HUES6 (cell line): ENCODE measurements around the gene NKX2-1.
"Not testable (repeated sequence)": the region's sequence is repeated elsewhere in the genome, so short reads cannot be mapped to it uniquely, and the experiment has no call there.

Experiments used
- H3K27ac ChIP-seq: 2 replicates; pipeline ENCODE4 v1.7.0; 2013; ENCODE audit warnings: low read depth, mild to moderate bottlenecking, low read length, inconsistent platforms
- H3K27me3 ChIP-seq: 2 replicates; pipeline ENCODE4 v1.6.1; 2013; ENCODE audit warnings: low read length; ENCODE audit not compliant: control insufficient read depth, insufficient read depth
- H3K36me3 ChIP-seq: 2 replicates; pipeline ENCODE4 v1.6.1; 2013; ENCODE audit warnings: low read length; ENCODE audit not compliant: control insufficient read depth, insufficient read depth
- H3K4me1 ChIP-seq: 2 replicates; pipeline ENCODE4 v1.6.1; 2013; ENCODE audit warnings: low read length; ENCODE audit not compliant: control insufficient read depth, insufficient read depth
- H3K4me3 ChIP-seq: 2 replicates; pipeline ENCODE4 v1.5.1; 2013; ENCODE audit warnings: low read depth, low read length
- H3K9ac ChIP-seq: one replicate; pipeline ENCODE4 v1.6.1; 2013; ENCODE audit warnings: mild to moderate bottlenecking, low read length
- H3K9me3 ChIP-seq: 2 replicates; pipeline ENCODE4 v1.6.1; 2013; ENCODE audit warnings: low read depth, low read length; ENCODE audit not compliant: control insufficient read depth, insufficient read depth

The NKX2-1 gene

DNA sequence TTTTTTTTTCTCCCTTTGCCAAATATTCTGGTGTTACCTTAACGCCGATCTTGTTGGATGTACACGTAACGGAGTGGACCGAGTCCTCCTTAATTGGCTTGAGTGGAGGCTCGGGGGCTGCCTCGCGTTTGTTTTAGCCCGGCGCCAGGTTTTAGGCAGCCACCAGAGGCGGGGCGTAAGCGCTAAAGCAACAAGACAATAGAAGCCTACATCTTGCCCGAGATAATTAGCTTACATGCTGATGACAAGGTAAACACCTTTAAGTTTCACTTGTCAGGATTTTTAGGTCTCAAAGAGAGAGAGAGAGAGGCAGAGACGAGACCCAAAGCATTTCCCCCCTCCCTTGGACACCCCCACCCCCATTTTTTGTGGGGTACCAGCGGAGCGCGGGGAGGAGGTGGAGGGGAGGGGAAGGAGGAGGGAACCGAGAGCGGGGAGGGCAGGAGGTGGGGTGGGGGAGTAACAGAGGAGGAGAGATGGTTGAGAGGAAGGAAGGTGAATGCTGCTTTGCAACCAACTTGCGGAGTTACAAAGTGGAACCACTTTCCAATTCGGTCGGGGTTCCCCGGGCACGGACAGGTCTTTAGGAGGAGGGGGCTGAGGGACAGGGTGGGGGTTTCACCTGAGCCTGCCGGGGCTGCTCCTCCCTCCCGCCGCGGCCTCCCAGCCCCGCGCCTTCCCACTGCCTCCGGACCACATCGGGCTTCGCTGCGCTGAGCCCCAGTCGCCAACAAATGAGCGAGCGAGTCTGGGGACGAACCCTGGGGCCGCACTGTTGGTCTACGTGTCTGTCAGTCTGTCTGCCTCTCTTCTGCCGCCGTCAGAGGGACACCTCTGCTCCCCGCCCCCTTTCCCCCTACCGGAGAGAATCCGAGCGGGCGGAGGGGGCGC is at the start of gene NKX2-1:
NKX2-1 (minus strand) TSS at position 802 of the 891 bp plus-strand sequence; CDS start at position 699, 103 bp downstream.
- Histone ChIP-seq H3K4me3 (peak within 1 kb of the TSS; percentile 60), H3K4me1 (peaks cover 20% of the 10 kb centered on the region), H3K27me3 (peaks cover 100% of the 10 kb centered on the region), H3K9ac (no peak within 1 kb of the TSS), H3K9me3 (no peaks in the 10 kb centered on the region), H3K27ac (no peak within 1 kb of the TSS), H3K36me3 (no peaks in the 10 kb centered on the region)

DNA sequence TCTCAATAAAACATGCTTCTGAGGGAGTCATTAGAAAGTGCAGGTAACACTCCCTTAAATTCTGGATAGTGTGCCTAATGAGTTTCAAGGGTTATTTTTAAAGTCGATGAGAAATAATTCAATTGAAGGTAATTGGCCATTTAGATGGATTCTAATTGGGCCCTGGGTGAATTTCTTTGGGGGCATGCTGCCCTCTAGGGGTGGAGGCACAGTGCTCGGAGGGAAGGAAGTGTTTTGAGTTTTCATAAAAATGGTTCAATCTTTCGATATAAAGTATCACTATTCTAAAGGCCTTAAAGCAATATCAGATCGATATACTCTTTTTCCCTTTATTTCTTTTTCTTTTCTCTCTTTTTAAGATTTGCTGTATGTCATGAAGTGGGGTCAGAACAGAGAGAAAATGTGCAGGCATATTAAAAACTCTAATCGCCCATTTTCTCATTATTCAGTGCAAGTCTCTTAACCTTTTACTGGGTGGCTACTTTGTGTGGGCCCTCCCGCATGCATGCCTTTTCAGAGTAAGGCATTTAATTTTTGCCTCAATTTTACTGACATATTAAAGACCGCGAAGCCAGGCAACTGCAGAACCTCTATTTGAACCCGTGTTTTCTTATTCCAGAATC is 36.9 kb upstream of the NKX2-1 start:
- Histone ChIP-seq H3K27me3 (peaks cover 25% of the 10 kb centered on the region), H3K36me3 (no peaks in the 10 kb centered on the region), H3K4me3 (no peak overlapping the region), H3K9ac (no peak overlapping the region), H3K9me3 (no peaks in the 10 kb centered on the region), H3K4me1 (no peaks in the 10 kb centered on the region; the same call in 1 of the 2 replicates), H3K27ac (no peak overlapping the region)

DNA sequence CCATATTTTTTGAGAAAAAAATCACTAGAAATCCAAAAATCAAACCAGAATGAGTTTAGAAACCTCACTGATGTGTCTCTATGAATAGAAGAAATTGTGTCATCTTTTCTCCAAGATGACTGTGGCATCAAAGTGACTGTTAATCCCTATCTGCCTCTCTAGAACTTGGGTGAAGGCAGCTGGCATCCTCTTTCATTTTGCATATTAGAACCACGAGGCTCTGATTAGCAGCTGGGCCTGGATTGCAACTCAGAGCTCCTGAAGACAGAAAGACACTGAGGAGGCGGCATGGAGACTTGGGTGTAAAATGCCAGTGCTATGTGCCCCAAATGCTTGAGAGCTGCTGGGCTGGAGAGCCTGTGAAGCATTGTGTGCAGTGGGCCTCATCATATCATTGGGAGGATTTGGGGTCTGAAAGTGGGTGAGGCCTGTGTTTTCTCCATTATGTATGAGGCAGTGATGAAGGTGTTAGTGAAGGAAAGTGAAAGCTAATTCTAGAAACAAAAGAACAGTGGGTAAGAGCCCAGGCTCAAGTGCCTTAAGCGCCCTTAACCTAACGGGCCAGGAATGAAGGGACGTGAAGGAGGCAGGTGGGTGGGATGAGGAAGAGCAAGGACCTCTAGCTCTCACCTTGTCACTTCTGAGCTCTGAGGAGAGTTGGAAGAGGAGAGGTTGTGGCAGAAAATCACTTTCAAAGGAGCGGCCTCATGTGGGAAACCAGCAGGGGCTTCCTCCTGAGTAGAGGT is 36.1 kb upstream of the NKX2-1 start:
- Histone ChIP-seq H3K4me1 (no peaks in the 10 kb centered on the region; the same call in 1 of the 2 replicates), H3K4me3 (no peak overlapping the region), H3K36me3 (no peaks in the 10 kb centered on the region), H3K27me3 (peaks cover 19% of the 10 kb centered on the region; the same call in 1 of the 2 replicates), H3K9me3 (no peaks in the 10 kb centered on the region), H3K9ac (no peak overlapping the region), H3K27ac (no peak overlapping the region)

DNA sequence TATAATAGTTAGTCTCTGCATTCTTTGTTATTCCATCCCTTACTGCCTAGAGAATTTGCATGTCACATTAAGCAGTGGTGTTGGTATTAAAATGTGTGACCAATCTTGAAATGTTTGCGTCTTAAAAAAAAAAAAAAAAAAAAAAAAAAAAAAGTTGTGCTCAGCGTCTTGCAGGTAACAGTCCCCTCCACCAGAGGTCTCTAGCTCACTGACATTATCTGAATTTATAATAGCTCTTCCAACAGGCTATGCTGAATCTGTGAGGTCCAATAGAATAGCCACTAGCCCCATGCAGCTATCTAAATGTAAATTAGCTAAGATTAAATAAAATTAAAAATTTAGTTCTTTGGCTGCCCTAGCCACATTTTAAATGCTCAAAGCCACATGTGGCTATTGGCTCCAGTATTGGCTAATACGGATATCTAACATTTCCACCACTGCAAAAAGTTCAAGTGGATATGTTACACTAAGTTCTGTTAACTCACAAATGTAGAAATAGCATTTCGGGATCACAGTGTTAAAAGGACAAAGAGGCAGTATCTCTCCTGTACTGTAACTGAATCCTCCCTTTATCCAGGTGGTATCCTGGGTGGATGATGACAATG is 33.7 kb upstream of the NKX2-1 start:
- H3K4me3 ChIP-seq, result no peak overlapping the region
- H3K4me1 ChIP-seq, result no peaks in the 10 kb centered on the region; the same call in 1 of the 2 replicates
- no peak overlapping the region for H3K27ac ChIP-seq
- H3K27me3 ChIP-seq, result peaks cover 9% of the 10 kb centered on the region; the same call in 1 of the 2 replicates
- no peaks in the 10 kb centered on the region for H3K9me3 ChIP-seq
- no peaks in the 10 kb centered on the region for H3K36me3 ChIP-seq
- H3K9ac ChIP-seq, result no peak overlapping the region

DNA sequence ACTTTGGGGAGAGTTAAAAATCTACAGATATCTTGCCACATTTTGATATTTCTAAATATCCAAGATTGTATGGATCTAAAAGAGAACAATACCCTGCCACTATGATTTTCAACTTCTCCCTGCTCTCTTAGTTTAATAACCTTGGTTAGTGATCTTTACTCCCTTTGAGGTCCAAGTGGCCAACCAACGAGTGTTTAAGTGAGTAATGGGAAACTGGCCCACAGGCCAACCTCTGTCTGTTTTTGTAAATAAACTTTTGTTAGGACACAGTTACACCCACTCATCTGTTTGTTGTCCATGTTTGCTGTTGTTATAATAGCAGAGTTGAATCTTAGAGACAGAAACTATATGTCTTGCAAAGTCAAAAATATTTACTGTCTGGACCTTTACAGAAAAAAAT is 30.9 kb upstream of the NKX2-1 start:
- H3K9ac ChIP-seq, result no peak overlapping the region
- no peak overlapping the region for H3K27ac ChIP-seq
- H3K36me3 ChIP-seq, result no peaks in the 10 kb centered on the region
- no peaks in the 10 kb centered on the region for H3K9me3 ChIP-seq
- H3K27me3 ChIP-seq, result peaks cover 22% of the 10 kb centered on the region; the same call in 1 of the 2 replicates
- no peak overlapping the region for H3K4me3 ChIP-seq
- H3K4me1 ChIP-seq, result no peaks in the 10 kb centered on the region; the same call in 1 of the 2 replicates

DNA sequence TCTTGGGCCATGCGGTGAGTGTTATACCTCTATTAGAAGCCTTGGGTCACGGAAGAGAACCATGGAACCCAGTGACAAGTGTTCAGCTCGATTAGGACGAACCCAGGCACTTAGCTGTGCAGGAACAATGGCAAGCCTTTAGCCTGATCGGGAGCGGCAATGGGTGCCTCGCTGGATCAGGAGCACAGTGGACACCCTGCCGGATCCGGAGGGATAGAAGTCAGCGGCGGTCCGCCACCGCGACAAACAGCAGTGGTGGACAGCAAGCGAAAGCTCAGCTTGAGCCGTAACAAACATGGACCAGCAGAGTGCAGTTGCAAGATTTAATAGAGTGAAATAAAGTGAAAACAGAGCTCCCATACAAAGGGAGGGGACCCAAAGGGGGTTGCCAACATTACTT is 24.2 kb upstream of the NKX2-1 start:
- not testable (repeated sequence) for H3K4me1 ChIP-seq, H3K36me3 ChIP-seq, H3K9me3 ChIP-seq, H3K4me3 ChIP-seq, H3K27ac ChIP-seq, H3K9ac ChIP-seq
- H3K27me3 ChIP-seq, result peaks cover 39% of the 10 kb centered on the region; the same call in 1 of the 2 replicates

DNA sequence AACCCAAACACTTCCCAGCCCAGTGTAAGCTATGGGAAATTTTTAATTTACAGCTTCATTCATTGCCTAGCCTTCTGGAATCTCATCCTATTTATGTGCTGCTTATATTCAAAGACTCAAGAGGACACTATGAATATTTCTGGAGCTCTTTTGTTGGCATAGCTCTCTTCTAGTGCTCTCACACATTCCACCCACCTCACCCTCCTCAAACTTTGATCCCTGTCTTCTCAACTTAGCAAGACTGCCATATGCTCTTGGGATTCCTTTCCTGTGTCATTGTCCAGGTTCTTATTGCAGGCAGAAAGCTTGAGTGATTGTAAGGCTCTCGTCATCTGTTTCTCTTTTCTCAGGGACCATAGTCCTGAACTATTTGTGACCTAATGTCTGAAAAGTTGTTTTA is 18.0 kb upstream of the NKX2-1 start:
- H3K27me3 ChIP-seq, result peaks cover 55% of the 10 kb centered on the region
- H3K36me3 ChIP-seq, result no peaks in the 10 kb centered on the region
- no peak overlapping the region for H3K9ac ChIP-seq

DNA sequence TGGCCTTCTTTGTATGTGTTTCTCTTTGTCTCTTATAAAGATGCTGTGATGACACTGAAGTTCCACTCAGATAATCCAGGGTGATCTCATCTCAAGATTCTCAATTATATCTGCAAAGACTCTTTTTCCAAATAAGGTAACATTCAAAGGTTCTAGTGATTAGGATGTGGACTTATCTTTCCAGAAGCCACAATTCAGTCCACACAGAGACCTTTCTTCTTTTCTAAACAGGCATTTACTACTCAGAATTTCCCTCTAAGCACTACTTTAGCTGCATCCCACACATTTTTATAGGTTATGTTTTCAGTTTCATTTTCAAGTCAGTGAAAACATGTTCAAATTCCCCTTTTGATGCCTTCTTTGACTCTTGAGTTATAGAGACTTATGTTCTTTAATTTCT is 9.0 kb upstream of the NKX2-1 start:
- no peak overlapping the region for H3K9ac ChIP-seq
- no peak overlapping the region for H3K4me3 ChIP-seq
- no peak overlapping the region for H3K27ac ChIP-seq
- H3K36me3 ChIP-seq, result no peaks in the 10 kb centered on the region
- no peaks in the 10 kb centered on the region for H3K9me3 ChIP-seq
- peaks cover 5% of the 10 kb centered on the region; the same call in 1 of the 2 replicates for H3K4me1 ChIP-seq
- peaks cover 97% of the 10 kb centered on the region for H3K27me3 ChIP-seq

More for the DNA sequence above, 18.0 kb upstream of the NKX2-1 start:
- Histone ChIP-seq H3K9me3 (no peaks in the 10 kb centered on the region), H3K4me1 (no peaks in the 10 kb centered on the region), H3K4me3 (no peak overlapping the region), H3K27ac (no peak overlapping the region)

DNA sequence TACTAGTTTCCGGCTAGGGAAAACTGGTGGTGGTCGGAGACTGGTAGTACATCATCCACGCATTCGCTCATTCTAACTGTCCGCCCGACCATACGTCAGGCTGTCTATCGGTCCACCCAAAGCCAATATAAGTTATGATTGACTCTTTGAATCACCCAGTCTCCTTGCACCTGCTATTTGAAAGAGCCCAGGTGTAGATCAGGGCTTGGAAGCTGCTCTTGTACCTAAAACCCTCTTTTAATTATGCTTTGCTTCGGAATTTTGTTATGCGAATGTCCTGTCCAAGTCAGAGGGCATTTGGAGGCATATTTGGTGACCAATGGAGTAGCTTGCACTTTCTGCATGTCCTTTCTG is 5.7 kb upstream of the NKX2-1 start:
- Histone ChIP-seq H3K9ac (no peak overlapping the region), H3K36me3 (no peaks in the 10 kb centered on the region), H3K9me3 (no peaks in the 10 kb centered on the region), H3K4me3 (no peak overlapping the region), H3K4me1 (peaks cover 21% of the 10 kb centered on the region), H3K27ac (no peak overlapping the region), H3K27me3 (peaks cover 100% of the 10 kb centered on the region)

DNA sequence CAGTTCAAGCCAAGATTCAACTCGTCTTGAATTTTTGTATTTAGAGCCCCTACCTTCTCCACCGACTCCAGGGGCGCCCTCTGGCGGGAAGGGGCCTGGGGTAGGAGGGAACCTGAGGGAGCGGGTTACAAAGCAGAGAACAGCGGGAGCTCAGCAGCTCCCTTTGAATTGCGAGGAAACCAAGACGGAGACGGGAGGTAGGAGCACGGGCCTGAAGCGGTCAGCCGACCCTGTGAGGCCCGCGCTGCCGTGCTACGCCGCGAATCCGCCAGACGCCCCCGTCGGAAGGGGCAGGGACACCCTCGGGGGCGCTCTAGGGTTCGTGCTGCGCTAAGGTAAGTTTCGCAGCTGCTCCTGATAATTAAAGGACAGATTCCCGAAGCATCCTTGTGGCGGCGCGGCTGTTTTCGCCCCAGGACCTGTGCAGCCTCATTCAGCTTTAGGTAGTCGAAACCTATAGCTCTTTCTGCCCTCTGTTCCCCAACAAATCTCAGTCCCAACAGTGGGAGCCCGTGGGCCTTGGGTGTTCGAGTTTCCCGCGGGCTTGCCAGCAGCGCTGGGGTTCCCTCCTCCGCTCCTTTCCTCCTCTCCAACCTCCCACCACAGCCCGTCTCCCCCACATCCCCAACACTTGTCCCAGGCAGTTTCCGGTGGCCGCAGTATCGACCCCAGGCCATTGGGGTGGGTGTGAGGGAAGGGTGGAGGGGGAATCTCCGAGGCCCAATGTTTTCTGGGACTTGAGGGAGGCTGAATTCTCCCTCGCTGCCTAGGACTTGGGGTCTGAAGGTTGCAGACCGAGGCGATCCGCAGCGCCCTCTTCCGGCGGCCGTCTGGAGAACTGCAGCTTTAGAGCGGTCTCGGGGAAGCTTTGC is 5.1 kb upstream of the NKX2-1 start:
- Histone ChIP-seq H3K9ac (no peak overlapping the region), H3K27me3 (peaks cover 100% of the 10 kb centered on the region), H3K9me3 (no peaks in the 10 kb centered on the region), H3K4me1 (peaks cover 21% of the 10 kb centered on the region), H3K27ac (no peak overlapping the region), H3K4me3 (peak overlapping the region; percentile 49), H3K36me3 (no peaks in the 10 kb centered on the region)
